ENCODE results near the gene AMELX. TPM values are rescaled to one million over a fixed set of nuclear protein-coding genes. Genes with fewer than 3 reads are reported as not detected.
A peak's percentile ranks its signal among the peaks of the same experiment; 100 is the strongest.

The AMELX gene
- total RNA-seq = not detected

GRCh38 chrX:11293113-11293512, at the start of gene AMELX:
Gene AMELX (plus strand): TSS chrX:11293413. CDS start chrX:11294789, 1,376 bp downstream.
- intact Hi-C loops (cut with DNase I) = no loop called here
- H3K27ac ChIP-seq = no peak within 1 kb of the TSS
- WGBS, 2 donors = 91 to 95% methylated on average over 2 of the region's 2 CpGs
- TF ChIP-seq POLR2A (IDR thresholded peaks at IDR 0.05) (no peak), CTCF (IDR thresholded peaks at IDR 0.05) (no peak)
- no peaks in the 10 kb centered on the region for H3K27me3 ChIP-seq
- H3K36me3 ChIP-seq = no peaks in the 10 kb centered on the region
- H3K4me3 ChIP-seq (replicated peaks in 1 of 3) = no peak within 1 kb of the TSS
- peaks cover 0 to 4% of the 10 kb centered on the region in 2 donors for H3K4me1 ChIP-seq
- no peak for DNase-seq
- no peaks in the 10 kb centered on the region for H3K9me3 ChIP-seq

GRCh38 chrX:11244636-11245035, 48.6 kb upstream of the AMELX start:
- intact Hi-C loops (cut with DNase I) = no loop called here
- Histone ChIP-seq H3K27ac (no peak overlapping the region), H3K9me3 (no peaks in the 10 kb centered on the region), H3K4me1 (peaks cover 0 to 6% of the 10 kb centered on the region in 2 donors), H3K4me3 (replicated peaks in 1 of 3) (no peak overlapping the region), H3K36me3 (no peaks in the 10 kb centered on the region), H3K27me3 (no peaks in the 10 kb centered on the region)
- whole genome bisulfite sequencing, 2 donors = 51 to 53% methylated on average over 2 of the region's 2 CpGs
- no peak for DNase-seq
- no peak for TF ChIP-seq CTCF (IDR thresholded peaks at IDR 0.05)

- DNase-seq = peak; percentile 3 to 4
- Histone ChIP-seq H3K36me3 (no peaks in the 10 kb centered on the region), H3K4me3 (replicated peaks in 1 of 3) (no peak overlapping the region), H3K27ac (no peak overlapping the region), H3K9me3 (no peaks in the 10 kb centered on the region), H3K27me3 (no peaks in the 10 kb centered on the region), H3K4me1 (peaks cover 0 to 12% of the 10 kb centered on the region in 2 donors)
- TF ChIP-seq POLR2A (IDR thresholded peaks at IDR 0.05) = no peak
- no peak for TF ChIP-seq CTCF (IDR thresholded peaks at IDR 0.05)
- 62 to 72% methylated on average over 5 of the region's 5 CpGs for WGBS, 2 donors
- intact Hi-C loops (cut with DNase I) = no loop called here
Observed at GRCh38 chrX:11254417-11255109, 38.6 kb upstream of the AMELX start.

- intact Hi-C loops (cut with DNase I) = no loop called here
- H3K9me3 ChIP-seq = no peaks in the 10 kb centered on the region
- no peak overlapping the region for H3K4me3 ChIP-seq (replicated peaks in 1 of 3)
- no peaks in the 10 kb centered on the region for H3K27me3 ChIP-seq
- no peak for DNase-seq
- WGBS, 2 donors = 97 to 100% methylated on average over 2 of the region's 2 CpGs
- TF ChIP-seq CTCF (IDR thresholded peaks at IDR 0.05) = no peak
- TF ChIP-seq POLR2A (IDR thresholded peaks at IDR 0.05) = no peak
- H3K36me3 ChIP-seq = no peaks in the 10 kb centered on the region
- no peak overlapping the region for H3K27ac ChIP-seq
- peaks cover 0 to 7% of the 10 kb centered on the region in 2 donors for H3K4me1 ChIP-seq
Observed at GRCh38 chrX:11257290-11257689, 35.9 kb upstream of the AMELX start.

GRCh38 chrX:11257711-11258110, 35.5 kb upstream of the AMELX start:
- Histone ChIP-seq H3K36me3 (no peaks in the 10 kb centered on the region), H3K4me3 (replicated peaks in 1 of 3) (no peak overlapping the region), H3K27ac (no peak overlapping the region), H3K9me3 (no peaks in the 10 kb centered on the region), H3K4me1 (peaks cover 0 to 3% of the 10 kb centered on the region in 2 donors), H3K27me3 (no peaks in the 10 kb centered on the region)
- TF ChIP-seq POLR2A (IDR thresholded peaks at IDR 0.05) = no peak
- no peak for TF ChIP-seq CTCF (IDR thresholded peaks at IDR 0.05)
- intact Hi-C loops (cut with DNase I) = no loop called here
- 81 to 85% methylated on average over 2 of the region's 2 CpGs for WGBS, 2 donors
- no peak for DNase-seq
